ENCODE measurements around the gene NFKBIE. TPM values are rescaled to one million over a fixed set of nuclear protein-coding genes. Genes with fewer than 3 reads are reported as not detected.
A peak's percentile ranks its signal among the peaks of the same experiment; 100 is the strongest.

NFKBIE gene
- total and polyA plus RNA-seq, 9 of the 15 experiments (the other 6 are each of a cell fraction or from before 2014, with no cell fraction given), result 2.1 to 16.4 (median 11.7) TPM

- in situ Hi-C loops (cut with MboI), result no loop called here
- Histone ChIP-seq H2AFZ (ENCODE audit: low read depth, low read length) (peak within 1 kb of the TSS; percentile 94), H3K4me1 (replicated peaks in 1 of 2; ENCODE audit: control insufficient read depth in 2 of 2, insufficient read depth in 2 of 2, low read length in 2 of 2) (peaks cover 32 to 45% of the 10 kb centered on the region in 2 experiments; a peak in 4 of 5 replicates), H3K9ac (ENCODE audit: insufficient read depth in 1 of 2, low read depth in 2 of 2, low read length in 2 of 2) (peak within 1 kb of the TSS; percentile 85 to 93), H3K9me3 (replicated peaks; ENCODE audit: control insufficient read depth, insufficient read depth, low read depth, low read length) (no peaks in the 10 kb centered on the region), H3K4me3 (peak within 1 kb of the TSS; percentile 81), H3K79me2 (ENCODE audit: control insufficient read depth, insufficient read depth, low read length) (peaks cover 25% of the 10 kb centered on the region), H3K27me3 (ENCODE audit: control insufficient read depth in 2 of 2, insufficient read depth in 2 of 2, low read length in 2 of 2) (no peaks in the 10 kb centered on the region), H4K20me1 (replicated peaks; ENCODE audit: control insufficient read depth, insufficient read depth, low read length) (peaks cover 41% of the 10 kb centered on the region), H3K36me3 (ENCODE audit: control insufficient read depth, insufficient read depth, low read length) (peaks cover 79% of the 10 kb centered on the region), H3K27ac (ENCODE audit: extremely low read depth, low read depth, low read length) (peak within 1 kb of the TSS; percentile 93), H3K4me2 (ENCODE audit: insufficient read depth, low read length) (peak within 1 kb of the TSS; percentile 89), H3K9me1 (ENCODE audit: control insufficient read depth, insufficient read depth, low read length) (peaks cover 19% of the 10 kb centered on the region)
- intact Hi-C loops (cut with micrococcal nuclease), result no loop called here
- WGBS (ENCODE audit: insufficient coverage, low coverage, missing lambda C conversion rate), result 0% methylated on average over 55 of the region's 80 CpGs
- ATAC-seq (peak; percentile 71), FAIRE-seq (peak; percentile 63), DNase-seq (ENCODE audit: extremely low read depth in 1 of 4, low spot score in 3 of 4) (peak; percentile 92 to 94 (median 93))
- no TSS peak for BruUV-seq (replicated peaks)
- CTCF ChIA-PET (ENCODE audit: low intra/inter-chr PET ratio), result interaction anchor here (0.6 to 1.5 kb wide), 3 partner anchors 85 to 908 kb away, joined by 3 to 7 read pairs (median 5); no protein-coding TSS in a partner anchor
- POLR2A ChIA-PET, result interaction anchor here (0.5 to 3.2 kb wide), 22 partner anchors 11 to 1416 kb away, joined by 3 to 144 read pairs (median 3); partner anchors contain the start of genes HSP90AB1 and TMEM151B
- TF ChIP-seq ATF3 (IDR thresholded peaks at IDR 0.05), result no peak
- peak; percentile 79; the same call in 1 of the 2 replicates for TF ChIP-seq ATF3 (CRISPR knock-in tag; conservative IDR thresholded peaks at IDR 0.05)
- no peak for TF ChIP-seq ZNF134 (CRISPR knock-in tag; conservative IDR thresholded peaks at IDR 0.05)
- TF ChIP-seq NFIX (CRISPR knock-in tag; IDR thresholded peaks at IDR 0.05; ENCODE audit: low read depth), result no peak
- peak in 1 of 2 experiments; percentile 98; a peak in 2 of 4 replicates for TF ChIP-seq HDAC1 (IDR thresholded peaks at IDR 0.05)
- TF ChIP-seq TFE3 (CRISPR knock-in tag; IDR thresholded peaks at IDR 0.05), result peak; percentile 98
- peak; percentile 69 for TF ChIP-seq CREB3L1 (IDR thresholded peaks at IDR 0.05; ENCODE audit: borderline replicate concordance, low read depth)
- peak; percentile 78; the same call in 1 of the 2 replicates for TF ChIP-seq ZNF830 (CRISPR knock-in tag; IDR thresholded peaks at IDR 0.05)
- TF ChIP-seq RBM22 (IDR thresholded peaks at IDR 0.05; ENCODE audit: low read depth, low read length, poor library complexity, severe bottlenecking), result peak; percentile 85
- no peak for TF ChIP-seq DNMT1 (IDR thresholded peaks at IDR 0.05)
- no peak for TF ChIP-seq ZNF41 (CRISPR knock-in tag; conservative IDR thresholded peaks at IDR 0.05)
- no peak for TF ChIP-seq IRF2 (CRISPR knock-in tag; IDR thresholded peaks at IDR 0.05)
- TF ChIP-seq ZBTB9 (CRISPR knock-in tag; IDR thresholded peaks at IDR 0.05), result peak; percentile 74; the same call in 1 of the 2 replicates
- no peak for TF ChIP-seq HDAC8 (tag; IDR thresholded peaks at IDR 0.05)
Observed at GRCh38 chr6:44257025-44257752, 8.2 kb downstream of the NFKBIE start, which contains the start of gene SLC35B2. Gene SLC35B2 (minus strand): TSS chr6:44257528. CDS start chr6:44257410, 118 bp downstream.
